Breast epithelium (tissue), 3 donors: ENCODE measurements around the gene FOXE1.

Source experiments
- POLR2A ChIP-seq: fragments of 450-650 bp; IDR thresholded peaks from one replicate; pipeline ENCODE4 v1.6.1; 2016; ENCODE audit warnings: antibody characterized with exemption, mild to moderate bottlenecking, moderate library complexity
- POLR2AphosphoS5 ChIP-seq, 3 donors: sonication (generic); formaldehyde crosslinking; IDR thresholded peaks; one replicate each; pipeline ENCODE4 v1.6.1; 2017; ENCODE audit warnings: antibody characterized with exemption in 3 of 3
- TF ChIP-seq, protein P1 (sequence below), 3 donors: fragments of 450-650 bp; IDR thresholded peaks; one replicate each; pipeline ENCODE4 v1.5.1; 2016 to 2017; ENCODE audit warnings: antibody characterized with exemption in 3 of 3, mild to moderate bottlenecking in 3 of 3, moderate library complexity in 3 of 3

DNA sequence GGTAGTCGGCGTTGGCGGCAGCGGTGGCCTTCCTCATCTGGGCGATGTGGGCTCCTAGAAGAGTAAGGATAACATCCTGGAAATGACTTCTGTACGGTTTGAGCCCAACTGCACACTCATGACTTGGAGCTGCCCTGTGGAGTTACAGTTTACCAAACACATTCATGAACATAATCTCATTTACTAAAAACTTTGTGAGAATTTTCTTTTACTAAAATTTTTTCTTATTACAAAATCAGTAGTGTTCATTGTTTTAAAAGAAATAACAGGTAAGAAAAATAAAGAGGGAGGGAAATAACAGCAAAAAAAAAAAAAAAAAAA is 5.3 kb downstream of the FOXE1 start:
- TF ChIP-seq, protein P1, sequence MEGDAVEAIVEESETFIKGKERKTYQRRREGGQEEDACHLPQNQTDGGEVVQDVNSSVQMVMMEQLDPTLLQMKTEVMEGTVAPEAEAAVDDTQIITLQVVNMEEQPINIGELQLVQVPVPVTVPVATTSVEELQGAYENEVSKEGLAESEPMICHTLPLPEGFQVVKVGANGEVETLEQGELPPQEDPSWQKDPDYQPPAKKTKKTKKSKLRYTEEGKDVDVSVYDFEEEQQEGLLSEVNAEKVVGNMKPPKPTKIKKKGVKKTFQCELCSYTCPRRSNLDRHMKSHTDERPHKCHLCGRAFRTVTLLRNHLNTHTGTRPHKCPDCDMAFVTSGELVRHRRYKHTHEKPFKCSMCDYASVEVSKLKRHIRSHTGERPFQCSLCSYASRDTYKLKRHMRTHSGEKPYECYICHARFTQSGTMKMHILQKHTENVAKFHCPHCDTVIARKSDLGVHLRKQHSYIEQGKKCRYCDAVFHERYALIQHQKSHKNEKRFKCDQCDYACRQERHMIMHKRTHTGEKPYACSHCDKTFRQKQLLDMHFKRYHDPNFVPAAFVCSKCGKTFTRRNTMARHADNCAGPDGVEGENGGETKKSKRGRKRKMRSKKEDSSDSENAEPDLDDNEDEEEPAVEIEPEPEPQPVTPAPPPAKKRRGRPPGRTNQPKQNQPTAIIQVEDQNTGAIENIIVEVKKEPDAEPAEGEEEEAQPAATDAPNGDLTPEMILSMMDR (IDR thresholded peaks at IDR 0.05), result no peak
- TF ChIP-seq POLR2A (no peak), POLR2AphosphoS5 (IDR thresholded peaks at IDR 0.05) (no peak)
